Bone marrow (tissue), 2 donors: Measurements from ENCODE around the gene HES2.
"Not testable (repeated sequence)": the region's sequence is repeated elsewhere in the genome, so short reads cannot be mapped to it uniquely, and the experiment has no call there.

Experiments used
- DNase-seq, 2 donors: peaks; one replicate each; lab custom pipeline; 2025; lab: John Stamatoyannopoulos, UW

HES2 gene

GRCh38 chr1:6389971-6390370 is 29.7 kb downstream of the HES2 start:
- DNase-seq: no peak

- DNase-seq: no peak
Measured at GRCh38 chr1:6386371-6386949, 33.3 kb downstream of the HES2 start.

GRCh38 chr1:6385488-6386191 is 34.1 kb downstream of the HES2 start:
- no peak for DNase-seq

- no peak for DNase-seq
Measured at GRCh38 chr1:6384962-6385361, 34.8 kb downstream of the HES2 start.

GRCh38 chr1:6384135-6384534 is 35.6 kb downstream of the HES2 start:
- no peak for DNase-seq

GRCh38 chr1:6380037-6380436 is 39.7 kb downstream of the HES2 start:
- DNase-seq: no peak

- DNase-seq: no peak
Measured at GRCh38 chr1:6378096-6378746, 41.5 kb downstream of the HES2 start.

- no peak for DNase-seq
Measured at GRCh38 chr1:6373961-6374720, 45.6 kb downstream of the HES2 start.

GRCh38 chr1:6372236-6372635 is 47.5 kb downstream of the HES2 start:
- not testable (repeated sequence) for DNase-seq

- no peak for DNase-seq
Measured at GRCh38 chr1:6370006-6370405, 49.7 kb downstream of the HES2 start.

GRCh38 chr1:6367381-6368012 is 52.2 kb downstream of the HES2 start:
- DNase-seq: no peak

GRCh38 chr1:6365047-6365446 is 54.7 kb downstream of the HES2 start:
- DNase-seq: no peak

GRCh38 chr1:6363085-6363884 is 56.4 kb downstream of the HES2 start:
- DNase-seq: not testable (repeated sequence)
